T-helper 17 cell (primary cell): ENCODE measurements around the gene SMC1B. TPM values are rescaled to one million over a fixed set of nuclear protein-coding genes. Genes with fewer than 3 reads are reported as not detected.

Source experiments
- ATAC-seq: fragments of 150-1000 bp; cut with Tn5 transposase; 2 replicates; pipeline ENCODE4 v1.10.0; 2021; ENCODE audit warnings: mild to moderate bottlenecking, moderate library complexity
- DNase-seq, 3 donors: peaks; one replicate each; pipeline versions ENCODE4 v3.0.0 to v3.0.0-alpha.2; 2020 to 2021
- H3K9me3 ChIP-seq: one replicate; pipeline ENCODE4 v1.7.0; 2013; ENCODE audit warnings: low read length, mild to moderate bottlenecking; ENCODE audit not compliant: control insufficient read depth, poor library complexity, severe bottlenecking
- H3K27ac Mint-ChIP-seq: one replicate; pipeline ENCODE4 v1.8.0; 2022; ENCODE audit warnings: mild to moderate bottlenecking, moderate library complexity, mixed read lengths
- H3K27me3 Mint-ChIP-seq: one replicate; pipeline ENCODE4 v1.8.0; 2022; ENCODE audit warnings: mixed read lengths
- H3K36me3 Mint-ChIP-seq: one replicate; pipeline ENCODE4 v1.8.0; 2022; ENCODE audit warnings: low read depth, mixed read lengths
- H3K4me1 Mint-ChIP-seq: one replicate; pipeline ENCODE4 v1.8.0; 2022; ENCODE audit warnings: mild to moderate bottlenecking, mixed read lengths
- H3K4me3 Mint-ChIP-seq: one replicate; pipeline ENCODE4 v1.8.0; 2022; ENCODE audit warnings: mild to moderate bottlenecking, moderate library complexity, mixed read lengths
- total RNA-seq, 4 donors: library from RNA in 2 of 4; stranded (reverse) in 2 of 4; gene quantifications; one replicate each; pipeline ENCODE4 v1.2.3 and lab custom pipeline; 2022 to 2026

SMC1B gene
- total RNA-seq, 2 donors from 2014 or later = 0.17 TPM; not detected in 1

DNA sequence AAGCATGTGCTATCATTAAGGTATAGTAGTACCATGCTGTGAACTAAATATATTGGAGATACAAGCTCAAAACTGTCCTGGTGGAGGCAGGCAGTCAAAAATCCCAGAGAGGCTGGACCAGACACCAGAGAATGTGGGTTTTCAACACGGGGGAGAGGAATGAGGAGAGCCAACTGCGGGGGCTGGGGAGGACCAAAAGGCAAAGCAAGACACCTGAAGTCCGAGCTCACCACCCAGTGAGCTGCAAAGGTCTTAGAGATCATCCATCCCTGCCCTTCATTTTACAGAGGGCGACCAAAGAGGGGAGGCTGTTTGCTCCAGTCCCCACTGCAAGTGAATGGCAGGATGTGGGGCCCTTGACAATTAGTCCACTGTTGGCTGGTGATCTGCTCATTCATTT is 10.1 kb upstream of the SMC1B start:
- peaks cover 14% of the 10 kb centered on the region for H3K27me3 Mint-ChIP-seq

DNA sequence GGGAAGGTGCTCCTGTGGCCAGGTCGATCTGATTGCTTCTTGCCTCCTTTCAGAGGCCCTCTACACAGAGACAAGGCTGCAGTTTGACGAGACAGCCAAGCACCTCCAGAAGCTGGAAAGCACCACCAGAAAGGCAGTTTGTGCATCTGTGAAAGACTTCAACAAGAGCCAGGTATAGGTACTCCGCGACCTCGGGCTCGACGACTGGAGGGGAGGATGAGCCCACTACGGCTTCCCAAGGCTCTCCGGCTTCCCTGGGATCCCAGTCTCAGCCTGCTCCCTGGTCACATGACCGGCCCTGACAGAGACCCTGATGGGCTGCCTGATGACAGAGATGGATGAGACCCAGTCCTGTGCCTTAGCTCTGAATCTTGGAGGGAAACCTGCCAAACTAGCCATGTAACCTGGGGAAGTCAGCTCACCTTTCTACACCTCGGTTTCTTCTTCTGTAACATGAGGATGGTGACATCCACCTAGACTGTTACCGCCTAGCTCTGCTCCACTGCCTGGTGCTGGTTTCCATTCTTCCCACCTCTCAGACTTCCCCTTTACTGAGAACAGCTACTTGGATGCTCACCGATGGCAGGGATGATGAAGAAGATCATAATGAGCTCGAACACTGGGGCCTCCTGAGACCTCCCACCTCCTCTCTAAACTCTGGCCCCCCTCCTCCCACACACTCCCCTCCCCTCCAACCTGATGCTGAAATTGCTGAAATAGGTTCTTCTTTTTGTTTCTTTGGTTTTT is 9.0 kb upstream of the SMC1B start:
- no peaks in the 10 kb centered on the region for H3K9me3 ChIP-seq
- no peak for ATAC-seq
- H3K27ac Mint-ChIP-seq = peak overlapping the region; percentile 63
- no peaks in the 10 kb centered on the region for H3K36me3 Mint-ChIP-seq
- DNase-seq = no peak
- peaks cover 10% of the 10 kb centered on the region for H3K4me1 Mint-ChIP-seq
- no peak overlapping the region for H3K4me3 Mint-ChIP-seq
- H3K27me3 Mint-ChIP-seq = peaks cover 4% of the 10 kb centered on the region

More for the DNA sequence above, 10.1 kb upstream of the SMC1B start:
- Mint-ChIP-seq H3K36me3 (no peaks in the 10 kb centered on the region), H3K4me3 (no peak overlapping the region), H3K27ac (no peak overlapping the region), H3K4me1 (peaks cover 10% of the 10 kb centered on the region)
- DNase-seq (no peak), ATAC-seq (no peak)
- no peaks in the 10 kb centered on the region for H3K9me3 ChIP-seq

GRCh38 chr22:45421349-45422055 is 8.1 kb upstream of the SMC1B start:
- DNase-seq (no peak), ATAC-seq (no peak)
- Mint-ChIP-seq H3K4me3 (no peak overlapping the region), H3K4me1 (peaks cover 10% of the 10 kb centered on the region), H3K27me3 (peaks cover 4% of the 10 kb centered on the region), H3K36me3 (no peaks in the 10 kb centered on the region), H3K27ac (peak overlapping the region; percentile 63)
- H3K9me3 ChIP-seq = no peaks in the 10 kb centered on the region

DNA sequence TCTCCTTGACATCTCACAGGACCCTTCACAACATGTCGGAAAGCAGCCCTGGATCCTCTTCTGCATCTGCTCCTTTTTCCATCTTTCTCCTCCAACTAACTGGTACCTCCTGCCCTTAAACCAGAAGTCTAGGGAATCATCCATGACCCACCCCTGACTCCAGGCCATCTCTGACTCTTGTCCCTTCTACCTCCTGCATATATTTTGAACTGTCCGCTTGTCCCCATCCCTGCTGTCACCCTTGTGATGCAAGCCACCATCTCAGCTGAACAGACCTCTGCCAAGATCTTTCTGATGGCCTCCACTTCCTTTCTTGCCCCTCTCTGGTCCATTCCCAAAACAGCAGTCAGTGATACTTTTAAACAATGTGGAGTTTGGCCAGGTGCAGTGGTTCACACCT is 7.1 kb upstream of the SMC1B start:
- no peak for ATAC-seq

DNA sequence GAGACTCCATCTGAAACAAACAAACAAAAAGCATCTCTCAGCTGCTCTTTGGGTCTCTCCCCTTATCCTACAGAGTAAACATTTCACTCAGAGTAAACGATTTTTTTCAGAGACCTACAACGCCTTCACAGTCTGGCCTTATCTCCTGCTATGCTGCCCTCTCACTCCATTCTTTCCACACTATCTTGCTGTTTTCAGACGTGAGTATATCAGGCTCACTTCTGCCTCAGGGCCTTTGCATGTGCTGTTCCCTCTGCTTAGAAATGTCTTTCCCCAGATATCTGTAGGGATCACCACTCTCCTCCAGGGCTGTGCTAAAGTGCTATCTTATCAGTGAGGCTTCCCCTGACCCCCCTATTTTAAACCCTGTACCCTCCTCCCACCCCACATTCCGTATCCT is 6.6 kb upstream of the SMC1B start:
- no peaks in the 10 kb centered on the region for H3K36me3 Mint-ChIP-seq
- DNase-seq = no peak
- H3K27ac Mint-ChIP-seq = no peak overlapping the region
- H3K4me3 Mint-ChIP-seq = no peak overlapping the region
- H3K9me3 ChIP-seq = no peaks in the 10 kb centered on the region
- peaks cover 10% of the 10 kb centered on the region for H3K4me1 Mint-ChIP-seq
- ATAC-seq = no peak
- H3K27me3 Mint-ChIP-seq = peaks cover 4% of the 10 kb centered on the region

More for the DNA sequence above, 7.1 kb upstream of the SMC1B start:
- H3K27ac Mint-ChIP-seq = no peak overlapping the region
- no peak for DNase-seq
- H3K36me3 Mint-ChIP-seq = no peaks in the 10 kb centered on the region
- peaks cover 10% of the 10 kb centered on the region for H3K4me1 Mint-ChIP-seq
- H3K4me3 Mint-ChIP-seq = no peak overlapping the region
- H3K27me3 Mint-ChIP-seq = peaks cover 4% of the 10 kb centered on the region
- H3K9me3 ChIP-seq = no peaks in the 10 kb centered on the region

- no peaks in the 10 kb centered on the region for H3K9me3 ChIP-seq
- Mint-ChIP-seq H3K36me3 (no peaks in the 10 kb centered on the region), H3K4me3 (no peak overlapping the region), H3K27ac (no peak overlapping the region), H3K4me1 (peaks cover 13% of the 10 kb centered on the region), H3K27me3 (peaks cover 4% of the 10 kb centered on the region)
- DNase-seq (no peak), ATAC-seq (no peak)
Measured at GRCh38 chr22:45418770-45419138, 5.4 kb upstream of the SMC1B start.

GRCh38 chr22:45418056-45418769 is 4.8 kb upstream of the SMC1B start:
- Mint-ChIP-seq H3K27ac (no peak overlapping the region), H3K4me3 (no peak overlapping the region), H3K36me3 (no peaks in the 10 kb centered on the region), H3K4me1 (peaks cover 17% of the 10 kb centered on the region), H3K27me3 (peaks cover 4% of the 10 kb centered on the region)
- ATAC-seq (no peak), DNase-seq (no peak)
- H3K9me3 ChIP-seq = no peaks in the 10 kb centered on the region

GRCh38 chr22:45413013-45413367 is 409 bp downstream of the SMC1B start:
- H3K27ac Mint-ChIP-seq = no peak overlapping the region
- ATAC-seq = no peak
- no peaks in the 10 kb centered on the region for H3K9me3 ChIP-seq
- peak overlapping the region; percentile 65 for H3K4me3 Mint-ChIP-seq
- no peak for DNase-seq
- H3K27me3 Mint-ChIP-seq = peaks cover 5% of the 10 kb centered on the region
- peaks cover 9% of the 10 kb centered on the region for H3K4me1 Mint-ChIP-seq
- H3K36me3 Mint-ChIP-seq = no peaks in the 10 kb centered on the region

DNA sequence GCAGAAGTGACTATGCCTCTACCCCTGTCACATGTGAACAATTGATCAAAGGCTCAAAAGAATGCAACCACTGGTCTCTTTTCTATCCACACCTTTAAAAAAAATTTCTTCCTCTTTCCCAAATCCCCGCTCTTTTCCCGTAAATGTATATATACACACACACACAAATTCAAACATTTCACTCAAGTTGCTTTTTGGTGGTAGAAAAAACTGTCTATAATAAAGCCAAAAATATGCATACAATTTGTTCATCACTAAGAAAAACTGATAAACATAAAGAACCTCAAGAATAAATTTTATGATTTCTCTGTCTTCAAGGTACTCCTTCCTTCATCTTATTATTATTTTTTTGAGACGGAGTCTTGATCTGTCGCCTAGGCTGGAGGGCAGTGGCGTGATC is 5.6 kb downstream of the SMC1B start:
- no peak for ATAC-seq
- H3K36me3 Mint-ChIP-seq = peaks cover 6% of the 10 kb centered on the region
- peaks cover 15% of the 10 kb centered on the region for H3K27me3 Mint-ChIP-seq
- no peak for DNase-seq
- H3K9me3 ChIP-seq = no peaks in the 10 kb centered on the region
- H3K27ac Mint-ChIP-seq = no peak overlapping the region
- H3K4me3 Mint-ChIP-seq = no peak overlapping the region
- peaks cover 2% of the 10 kb centered on the region for H3K4me1 Mint-ChIP-seq

DNA sequence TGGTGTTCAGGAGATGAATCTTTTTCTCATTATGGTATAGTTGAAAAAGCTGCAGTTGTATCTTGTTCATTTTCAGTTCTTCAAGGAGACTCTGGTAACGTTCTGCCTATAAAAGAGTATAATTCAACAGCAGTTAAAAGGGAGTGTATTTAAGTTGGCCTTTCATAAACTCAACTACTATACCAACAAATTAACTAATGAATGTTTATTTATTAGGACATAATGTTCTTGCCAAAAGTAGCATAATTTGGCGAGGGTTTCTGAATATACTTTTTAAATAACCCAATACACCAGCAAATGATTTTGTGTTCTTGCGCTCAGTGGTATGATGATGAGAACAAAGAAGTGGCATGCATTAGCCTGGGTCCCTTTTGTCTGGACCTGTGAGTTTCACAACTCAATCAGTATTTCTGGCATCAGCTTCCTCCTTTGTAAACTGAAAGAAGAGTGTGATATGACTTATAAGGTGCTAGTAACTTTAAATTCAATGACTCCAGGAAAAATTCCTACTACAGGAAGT is 10.9 kb downstream of the SMC1B start:
- ATAC-seq (no peak), DNase-seq (no peak)
- H3K4me3 Mint-ChIP-seq = no peak overlapping the region
- H3K36me3 Mint-ChIP-seq = peaks cover 6% of the 10 kb centered on the region
- no peak overlapping the region for H3K27ac Mint-ChIP-seq
- H3K27me3 Mint-ChIP-seq = peaks cover 27% of the 10 kb centered on the region
- H3K9me3 ChIP-seq = no peaks in the 10 kb centered on the region
- no peaks in the 10 kb centered on the region for H3K4me1 Mint-ChIP-seq

DNA sequence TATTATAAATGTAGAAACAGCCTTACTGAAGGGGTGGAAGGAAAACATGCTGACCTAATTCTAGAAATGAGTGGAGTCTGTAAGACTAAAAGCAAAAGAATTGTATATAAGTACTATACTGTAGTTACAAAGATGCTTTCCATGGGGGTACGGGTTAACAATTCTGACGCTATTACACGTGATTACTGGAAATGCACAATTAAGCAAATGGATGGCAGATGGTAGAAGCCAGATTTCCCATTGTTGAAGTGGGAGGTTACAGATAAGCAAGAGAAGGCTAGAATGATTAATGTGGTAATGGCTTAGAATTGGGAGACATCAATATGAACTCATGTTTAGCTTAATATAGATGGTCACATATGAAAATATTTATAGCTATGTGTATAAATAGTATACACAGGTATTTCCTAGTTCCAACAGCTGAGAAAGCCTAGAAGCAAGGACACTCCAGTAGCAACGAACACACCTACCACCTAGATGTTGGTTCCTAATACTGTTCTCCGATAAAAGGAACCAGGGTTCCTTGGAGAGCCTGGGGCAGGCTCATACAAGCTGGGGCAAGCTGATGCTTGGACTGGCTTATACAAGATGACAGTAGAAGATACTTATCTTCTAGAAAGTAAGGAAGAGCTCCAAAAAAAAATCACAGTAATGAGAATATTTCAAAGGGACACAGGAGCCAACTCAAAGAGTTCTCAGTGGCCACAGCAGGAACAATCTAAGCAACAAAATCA is 13.5 kb downstream of the SMC1B start:
- H3K4me1 Mint-ChIP-seq = no peaks in the 10 kb centered on the region
- H3K27ac Mint-ChIP-seq = no peak overlapping the region

DNA sequence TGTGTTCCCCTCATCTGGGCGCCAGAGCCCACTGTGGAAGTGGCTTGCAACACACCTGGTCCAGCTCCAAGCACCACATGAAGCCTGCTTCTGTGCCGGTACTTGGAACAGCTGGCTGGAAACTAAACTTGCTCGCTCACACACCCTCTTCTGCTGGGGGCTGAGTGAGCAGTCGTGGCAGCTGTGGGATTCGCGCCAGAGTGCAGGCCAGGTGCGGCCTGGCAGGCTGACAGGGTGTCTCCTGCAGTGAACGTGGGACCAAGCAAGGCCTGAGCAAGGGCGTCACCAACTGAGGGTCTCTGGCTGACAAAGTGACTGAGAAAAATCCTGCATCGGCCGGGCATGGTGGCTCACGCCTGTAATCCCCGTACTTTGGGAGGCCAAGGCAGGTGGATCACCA is 15.2 kb downstream of the SMC1B start:
- Mint-ChIP-seq H3K27ac (no peak overlapping the region), H3K4me1 (no peaks in the 10 kb centered on the region), H3K27me3 (peaks cover 21% of the 10 kb centered on the region)

More for the DNA sequence above, 13.5 kb downstream of the SMC1B start:
- DNase-seq = no peak
- no peak for ATAC-seq
- H3K27me3 Mint-ChIP-seq = peaks cover 27% of the 10 kb centered on the region
- H3K4me3 Mint-ChIP-seq = no peak overlapping the region
- no peaks in the 10 kb centered on the region for H3K9me3 ChIP-seq
- peaks cover 2% of the 10 kb centered on the region for H3K36me3 Mint-ChIP-seq

GRCh38 chr22:45397806-45398205 is 15.6 kb downstream of the SMC1B start:
- H3K4me3 Mint-ChIP-seq = no peak overlapping the region
- DNase-seq (no peak), ATAC-seq (no peak)

More for the DNA sequence above, 15.2 kb downstream of the SMC1B start:
- ATAC-seq (no peak), DNase-seq (no peak)
- H3K9me3 ChIP-seq = no peaks in the 10 kb centered on the region
- no peak overlapping the region for H3K4me3 Mint-ChIP-seq
- H3K36me3 Mint-ChIP-seq = no peaks in the 10 kb centered on the region

More at GRCh38 chr22:45397806-45398205, 15.6 kb downstream of the SMC1B start:
- no peaks in the 10 kb centered on the region for H3K36me3 Mint-ChIP-seq
- no peaks in the 10 kb centered on the region for H3K9me3 ChIP-seq
- no peaks in the 10 kb centered on the region for H3K4me1 Mint-ChIP-seq
- H3K27me3 Mint-ChIP-seq = peaks cover 21% of the 10 kb centered on the region
- H3K27ac Mint-ChIP-seq = no peak overlapping the region
